ENCODE data around the gene TMEM92.

DNA sequence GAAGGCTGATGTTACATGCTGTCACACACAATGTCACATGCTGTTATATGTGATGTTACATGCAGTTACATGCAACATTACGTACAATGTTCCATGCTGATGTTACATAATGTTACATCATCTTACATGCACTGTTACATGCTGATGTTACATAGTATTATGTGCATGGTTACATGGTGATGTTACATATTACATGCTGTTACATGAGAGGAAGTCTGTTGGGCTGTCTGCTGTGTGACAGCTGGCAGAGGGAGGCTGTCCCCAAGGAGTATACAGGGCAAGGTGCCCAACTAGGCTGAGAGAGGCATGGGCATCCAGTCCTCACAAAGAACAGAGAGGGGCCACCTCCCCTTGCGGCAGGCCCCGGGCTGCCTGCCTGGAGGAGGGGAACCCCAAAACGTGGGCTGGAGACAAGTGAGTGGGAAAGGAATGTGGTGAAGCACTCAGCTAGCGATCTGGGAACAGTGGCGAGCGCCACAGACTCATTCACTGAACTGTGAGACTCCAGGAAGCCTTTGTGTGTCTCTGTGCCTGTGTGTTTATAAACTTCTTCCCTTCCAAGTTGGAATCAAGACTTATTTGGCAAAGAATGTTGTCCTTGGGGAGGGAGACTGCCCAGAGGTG lies 30.6 kb downstream of the TMEM92 start:
- TF ChIP-seq CTCF (IDR thresholded peaks at IDR 0.05) (no peak), ZFX (IDR thresholded peaks at IDR 0.05; ENCODE audit: borderline replicate concordance) (no peak)
